Measurements from ENCODE around the gene CHST15. TPM values are rescaled to one million over a fixed set of nuclear protein-coding genes. Genes with fewer than 3 reads are reported as not detected.

CHST15 gene
- total RNA-seq, 2 donors from 2014 or later = 7.5 to 14.9 TPM

DNA sequence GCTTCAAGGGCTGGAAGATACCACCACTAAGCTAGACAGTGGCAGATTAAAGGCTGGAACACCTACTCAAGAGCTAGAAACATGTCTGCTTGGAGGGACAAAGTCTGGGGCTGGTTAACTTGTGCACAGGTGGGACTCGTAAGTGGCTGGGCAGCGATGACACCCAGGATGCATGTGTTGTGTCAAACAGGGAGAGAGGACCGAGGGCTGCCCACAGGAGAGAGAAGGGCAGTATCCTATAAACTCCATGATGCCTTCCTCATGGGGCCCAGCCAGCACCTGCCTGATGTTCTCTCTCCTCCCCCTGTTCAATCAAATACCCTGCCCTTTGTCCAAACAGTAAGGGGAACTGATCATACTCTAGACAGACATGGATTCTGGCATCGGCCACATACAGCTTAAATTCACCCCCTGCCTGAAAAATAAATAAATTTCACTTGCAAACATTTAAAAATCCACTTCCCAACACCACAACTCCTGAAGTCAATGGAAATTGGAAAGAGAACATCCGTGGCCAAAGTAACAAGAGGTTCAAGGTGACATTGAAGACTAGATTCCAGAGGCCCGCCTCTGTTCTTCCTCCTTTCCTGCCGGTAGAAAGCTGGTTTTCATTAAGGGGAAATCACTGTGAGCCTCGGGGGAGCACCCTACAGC, 50.6 kb downstream of the CHST15 start:
- Mint-ChIP-seq H3K9me3 (no peaks in the 10 kb centered on the region), H3K36me3 (ENCODE audit: low read depth) (peaks cover 26% of the 10 kb centered on the region), H3K4me1 (no peaks in the 10 kb centered on the region), H3K27ac (no peak overlapping the region), H3K4me3 (no peak overlapping the region), H3K27me3 (ENCODE audit: insufficient read depth) (peaks cover 2% of the 10 kb centered on the region)
- TF ChIP-seq, protein P1, sequence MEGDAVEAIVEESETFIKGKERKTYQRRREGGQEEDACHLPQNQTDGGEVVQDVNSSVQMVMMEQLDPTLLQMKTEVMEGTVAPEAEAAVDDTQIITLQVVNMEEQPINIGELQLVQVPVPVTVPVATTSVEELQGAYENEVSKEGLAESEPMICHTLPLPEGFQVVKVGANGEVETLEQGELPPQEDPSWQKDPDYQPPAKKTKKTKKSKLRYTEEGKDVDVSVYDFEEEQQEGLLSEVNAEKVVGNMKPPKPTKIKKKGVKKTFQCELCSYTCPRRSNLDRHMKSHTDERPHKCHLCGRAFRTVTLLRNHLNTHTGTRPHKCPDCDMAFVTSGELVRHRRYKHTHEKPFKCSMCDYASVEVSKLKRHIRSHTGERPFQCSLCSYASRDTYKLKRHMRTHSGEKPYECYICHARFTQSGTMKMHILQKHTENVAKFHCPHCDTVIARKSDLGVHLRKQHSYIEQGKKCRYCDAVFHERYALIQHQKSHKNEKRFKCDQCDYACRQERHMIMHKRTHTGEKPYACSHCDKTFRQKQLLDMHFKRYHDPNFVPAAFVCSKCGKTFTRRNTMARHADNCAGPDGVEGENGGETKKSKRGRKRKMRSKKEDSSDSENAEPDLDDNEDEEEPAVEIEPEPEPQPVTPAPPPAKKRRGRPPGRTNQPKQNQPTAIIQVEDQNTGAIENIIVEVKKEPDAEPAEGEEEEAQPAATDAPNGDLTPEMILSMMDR (conservative IDR thresholded peaks at IDR 0.05) = no peak
- Histone ChIP-seq H3K4me3 (ENCODE audit: low read length) (no peak overlapping the region), H3K4me1 (ENCODE audit: control insufficient read depth, insufficient read depth, low read length) (no peaks in the 10 kb centered on the region), H3K27ac (ENCODE audit: low read depth, low read length) (no peak overlapping the region), H3K27me3 (ENCODE audit: control insufficient read depth, insufficient read depth, low read length, poor library complexity, severe bottlenecking) (no peaks in the 10 kb centered on the region), H3K36me3 (ENCODE audit: control insufficient read depth, insufficient read depth, low read length) (peaks cover 11% of the 10 kb centered on the region), H3K9me3 (ENCODE audit: control insufficient read depth, low read length) (no peaks in the 10 kb centered on the region), H3K9ac (ENCODE audit: extremely low read depth, low read length, poor library complexity, severe bottlenecking) (no peak overlapping the region)
- WGBS, 2 experiments (ENCODE audit: insufficient coverage in 1 of 2, insufficient read length in 1 of 2) = 86 to 92% methylated on average over 2 to 8 of the region's 8 CpGs
- DNase-seq = no peak

DNA sequence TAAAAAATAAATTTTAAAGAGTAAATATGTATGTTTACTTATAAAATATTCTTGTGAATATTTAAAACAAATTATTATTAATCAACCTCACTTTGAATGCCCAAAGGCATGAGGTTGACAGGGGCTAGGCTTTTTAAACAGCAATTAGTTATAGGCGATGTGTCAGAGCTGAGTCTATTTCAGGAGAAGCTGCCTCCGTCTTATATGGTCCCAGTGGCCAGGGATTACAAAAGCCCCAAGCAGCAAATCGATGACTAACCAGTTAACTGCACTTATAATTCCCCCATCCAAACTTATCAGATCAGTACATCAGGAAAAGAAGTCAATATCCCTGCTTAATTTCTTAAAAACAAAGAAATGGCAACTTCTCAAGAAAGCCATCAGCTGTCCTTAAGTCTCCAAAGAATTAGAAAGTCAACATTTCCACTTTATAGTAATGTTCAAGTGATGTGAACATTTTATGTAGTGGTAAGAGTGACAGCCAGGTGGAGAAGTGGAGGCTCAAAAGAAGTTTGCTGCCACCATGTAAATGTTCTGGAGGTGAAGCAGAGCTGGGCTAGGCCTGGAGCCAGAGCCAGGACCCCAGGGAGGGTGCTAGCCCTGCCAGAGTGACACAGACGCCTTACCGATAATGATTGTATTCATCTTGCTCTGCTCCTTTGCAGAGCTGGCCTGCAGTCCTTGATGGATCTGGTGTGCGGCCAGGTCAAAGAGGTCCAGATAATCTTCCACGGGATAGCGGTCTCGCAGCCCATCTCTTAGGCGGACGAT, 51.5 kb downstream of the CHST15 start:
- Mint-ChIP-seq H3K27ac (no peak overlapping the region), H3K27me3 (ENCODE audit: insufficient read depth) (peaks cover 2% of the 10 kb centered on the region), H3K36me3 (ENCODE audit: low read depth) (peaks cover 31% of the 10 kb centered on the region), H3K9me3 (no peaks in the 10 kb centered on the region), H3K4me3 (no peak overlapping the region), H3K4me1 (no peaks in the 10 kb centered on the region)
- H3K4me1 ChIP-seq (ENCODE audit: control insufficient read depth, insufficient read depth, low read length) = no peaks in the 10 kb centered on the region
- H3K27ac ChIP-seq (ENCODE audit: low read depth, low read length) = no peak overlapping the region
- 94 to 99% methylated on average over 9 to 11 of the region's 11 CpGs for WGBS, 2 experiments (ENCODE audit: insufficient coverage in 1 of 2, insufficient read length in 1 of 2)
- H3K36me3 ChIP-seq (ENCODE audit: control insufficient read depth, insufficient read depth, low read length) = peaks cover 11% of the 10 kb centered on the region
- no peaks in the 10 kb centered on the region for H3K27me3 ChIP-seq (ENCODE audit: control insufficient read depth, insufficient read depth, low read length, poor library complexity, severe bottlenecking)
- no peak overlapping the region for H3K9ac ChIP-seq (ENCODE audit: extremely low read depth, low read length, poor library complexity, severe bottlenecking)
- no peaks in the 10 kb centered on the region for H3K9me3 ChIP-seq (ENCODE audit: control insufficient read depth, low read length)
- TF ChIP-seq, protein P1 (conservative IDR thresholded peaks at IDR 0.05) = no peak
- no peak for DNase-seq
- H3K4me3 ChIP-seq (ENCODE audit: low read length) = no peak overlapping the region

DNA sequence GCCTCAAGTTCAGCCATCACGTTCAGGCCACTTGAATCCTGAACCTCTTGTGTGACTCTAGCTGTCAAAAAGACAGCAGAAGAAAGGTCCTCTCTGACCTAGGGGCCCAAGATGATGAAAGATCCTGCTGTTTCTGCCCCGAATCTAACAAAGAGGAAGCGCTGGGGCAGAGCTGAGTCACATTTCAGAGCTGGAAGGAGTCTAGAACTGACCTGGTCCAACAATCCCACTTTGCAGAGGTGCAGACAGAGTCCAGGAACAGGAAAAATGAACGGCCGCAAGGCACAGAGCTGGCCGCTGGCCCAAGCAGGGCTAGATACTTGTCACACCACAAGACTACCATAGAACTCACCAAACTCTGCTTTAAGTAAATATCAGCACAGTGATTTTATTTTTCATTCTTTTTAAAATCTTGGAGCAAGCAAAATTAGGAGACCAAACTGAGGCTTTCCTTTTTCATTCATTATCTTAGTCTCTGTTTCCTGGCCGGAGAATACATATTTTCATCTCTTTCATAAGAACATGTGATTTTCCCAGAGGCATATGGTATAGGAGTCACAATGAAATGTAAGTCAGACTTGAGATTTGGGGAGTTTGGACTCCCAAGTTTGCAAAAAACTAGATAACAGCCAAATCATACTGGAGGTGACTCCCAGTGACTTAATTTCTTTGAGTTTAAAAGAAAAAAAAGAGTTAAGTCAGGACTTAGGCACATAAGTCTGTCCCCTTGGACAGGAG, 52.8 kb downstream of the CHST15 start:
- H3K4me3 ChIP-seq (ENCODE audit: low read length) = no peak overlapping the region
- no peaks in the 10 kb centered on the region for H3K4me1 Mint-ChIP-seq
- no peaks in the 10 kb centered on the region for H3K27me3 ChIP-seq (ENCODE audit: control insufficient read depth, insufficient read depth, low read length, poor library complexity, severe bottlenecking)
- no peaks in the 10 kb centered on the region for H3K4me1 ChIP-seq (ENCODE audit: control insufficient read depth, insufficient read depth, low read length)
- no peak overlapping the region for H3K9ac ChIP-seq (ENCODE audit: extremely low read depth, low read length, poor library complexity, severe bottlenecking)
- H3K36me3 Mint-ChIP-seq (ENCODE audit: low read depth) = peaks cover 25% of the 10 kb centered on the region
- no peaks in the 10 kb centered on the region for H3K9me3 ChIP-seq (ENCODE audit: control insufficient read depth, low read length)
- H3K27ac Mint-ChIP-seq = no peak overlapping the region
- 91 to 92% methylated on average over 4 to 7 of the region's 7 CpGs for WGBS, 2 experiments (ENCODE audit: insufficient coverage in 1 of 2, insufficient read length in 1 of 2)
- TF ChIP-seq, protein P1 (conservative IDR thresholded peaks at IDR 0.05) = no peak
- peaks cover 11% of the 10 kb centered on the region for H3K36me3 ChIP-seq (ENCODE audit: control insufficient read depth, insufficient read depth, low read length)
- no peaks in the 10 kb centered on the region for H3K9me3 Mint-ChIP-seq
- DNase-seq = no peak
- H3K4me3 Mint-ChIP-seq = no peak overlapping the region
- no peak overlapping the region for H3K27ac ChIP-seq (ENCODE audit: low read depth, low read length)
- H3K27me3 Mint-ChIP-seq (ENCODE audit: insufficient read depth) = peaks cover 2% of the 10 kb centered on the region
